ENCODE measurements around the gene PARD3B.

Gene PARD3B

GRCh38 chr2:204948822-204949221 lies 403.5 kb downstream of the PARD3B start:
- Histone ChIP-seq H3K36me3 (ENCODE audit: control insufficient read depth, insufficient read depth, low read length) (no peaks in the 10 kb centered on the region), H3K27me3 (replicated peaks; ENCODE audit: control insufficient read depth, insufficient read depth, low read length) (no peaks in the 10 kb centered on the region), H3K4me3 (replicated peaks; ENCODE audit: low read depth, low read length) (no peak overlapping the region)
- DNase-seq (ENCODE audit: extremely low read depth, insufficient read length): no peak
- TF ChIP-seq CTCF (IDR thresholded peaks at IDR 0.05; ENCODE audit: insufficient read depth, low read length, poor library complexity, severe bottlenecking): no peak

GRCh38 chr2:204950695-204951346 lies 405.5 kb downstream of the PARD3B start:
- H3K27me3 ChIP-seq (replicated peaks; ENCODE audit: control insufficient read depth, insufficient read depth, low read length): no peaks in the 10 kb centered on the region
- no peak for TF ChIP-seq CTCF (IDR thresholded peaks at IDR 0.05; ENCODE audit: insufficient read depth, low read length, poor library complexity, severe bottlenecking)
- no peak for DNase-seq (ENCODE audit: extremely low read depth, insufficient read length)
- no peaks in the 10 kb centered on the region for H3K36me3 ChIP-seq (ENCODE audit: control insufficient read depth, insufficient read depth, low read length)
- H3K4me3 ChIP-seq (replicated peaks; ENCODE audit: low read depth, low read length): no peak overlapping the region

GRCh38 chr2:204958371-204958770 lies 413.1 kb downstream of the PARD3B start:
- Histone ChIP-seq H3K4me3 (replicated peaks; ENCODE audit: low read depth, low read length) (no peak overlapping the region), H3K27me3 (replicated peaks; ENCODE audit: control insufficient read depth, insufficient read depth, low read length) (no peaks in the 10 kb centered on the region), H3K36me3 (ENCODE audit: control insufficient read depth, insufficient read depth, low read length) (no peaks in the 10 kb centered on the region)
- no peak for TF ChIP-seq CTCF (IDR thresholded peaks at IDR 0.05; ENCODE audit: insufficient read depth, low read length, poor library complexity, severe bottlenecking)
- DNase-seq (ENCODE audit: extremely low read depth, insufficient read length): no peak

GRCh38 chr2:204964414-204964813 lies 419.1 kb downstream of the PARD3B start:
- Histone ChIP-seq H3K4me3 (replicated peaks; ENCODE audit: low read depth, low read length) (no peak overlapping the region), H3K27me3 (replicated peaks; ENCODE audit: control insufficient read depth, insufficient read depth, low read length) (no peaks in the 10 kb centered on the region), H3K36me3 (ENCODE audit: control insufficient read depth, insufficient read depth, low read length) (no peaks in the 10 kb centered on the region)
- DNase-seq (ENCODE audit: extremely low read depth, insufficient read length): no peak
- no peak for TF ChIP-seq CTCF (IDR thresholded peaks at IDR 0.05; ENCODE audit: insufficient read depth, low read length, poor library complexity, severe bottlenecking)

- no peak for DNase-seq (ENCODE audit: extremely low read depth, insufficient read length)
Observed at GRCh38 chr2:204966245-204966644, 421.0 kb downstream of the PARD3B start.

More at GRCh38 chr2:204966245-204966644, 421.0 kb downstream of the PARD3B start:
- H3K27me3 ChIP-seq (replicated peaks; ENCODE audit: control insufficient read depth, insufficient read depth, low read length): no peaks in the 10 kb centered on the region
- no peak for TF ChIP-seq CTCF (IDR thresholded peaks at IDR 0.05; ENCODE audit: insufficient read depth, low read length, poor library complexity, severe bottlenecking)
- H3K36me3 ChIP-seq (ENCODE audit: control insufficient read depth, insufficient read depth, low read length): no peaks in the 10 kb centered on the region
- no peak overlapping the region for H3K4me3 ChIP-seq (replicated peaks; ENCODE audit: low read depth, low read length)
